ENCODE data around the gene MACIR.

- TF ChIP-seq CTCF (IDR thresholded peaks at IDR 0.05) (no peak), POLR2A (IDR thresholded peaks at IDR 0.05) (no peak)
Measured at GRCh38 chr5:103209065-103209464, 49.5 kb upstream of the MACIR start.
